HL-60 (cell line): ENCODE measurements around the gene COL4A2.

ENCODE experiments used
- DNase-seq, 2 experiments: peaks; one replicate each; pipeline ENCODE4 v3.0.0-alpha.2; 2010 to 2020; ENCODE audit warnings: low read depth in 1 of 2, low spot score in 1 of 2
- H3K27ac ChIP-seq: fragments of 250-450 bp; sonication (Bioruptor Pico); replicated peaks from 2 replicates; pipeline ENCODE4 v1.5.1; 2020; ENCODE audit warnings: mild to moderate bottlenecking, moderate library complexity
- H3K27me3 ChIP-seq: fragments of 250-450 bp; sonication (Bioruptor Pico); 2 replicates; pipeline ENCODE4 v1.5.1; 2021; ENCODE audit warnings: mild to moderate bottlenecking, moderate library complexity; ENCODE audit not compliant: insufficient read depth, poor library complexity, severe bottlenecking
- H3K4me3 ChIP-seq: replicated peaks from 2 replicates; pipeline ENCODE4 v1.5.1; 2011; ENCODE audit warnings: mild to moderate bottlenecking, control low read depth, low read length; ENCODE audit not compliant: insufficient read depth
- CTCF ChIP-seq: IDR thresholded peaks from one replicate; pipeline ENCODE4 v1.5.1; 2011; ENCODE audit warnings: low read length, control low read depth, inconsistent platforms; ENCODE audit not compliant: insufficient read depth
- GABPA ChIP-seq: IDR thresholded peaks from 2 replicates; pipeline ENCODE4 v1.6.1; 2012; ENCODE audit warnings: low read depth
- POLR2AphosphoS5 ChIP-seq: IDR thresholded peaks from 2 replicates; pipeline ENCODE4 v1.6.1; 2012; ENCODE audit warnings: low read depth
- REST ChIP-seq: IDR thresholded peaks from 2 replicates; pipeline ENCODE4 v1.6.1; 2012; ENCODE audit warnings: low read depth; ENCODE audit not compliant: insufficient replicate concordance
- SPI1 ChIP-seq: IDR thresholded peaks from 2 replicates; pipeline ENCODE4 v1.6.1; 2012; ENCODE audit warnings: low read depth, mild to moderate bottlenecking, borderline replicate concordance

The COL4A2 gene

GRCh38 chr13:110264685-110265275 lies 42.3 kb upstream of the COL4A2 start:
- Histone ChIP-seq H3K4me3 (no peak overlapping the region), H3K27ac (no peak overlapping the region), H3K27me3 (peaks cover 22% of the 10 kb centered on the region)
- no peak for DNase-seq
- TF ChIP-seq POLR2AphosphoS5: no peak
- TF ChIP-seq REST: no peak
- TF ChIP-seq GABPA: no peak
- no peak for TF ChIP-seq CTCF
- no peak for TF ChIP-seq SPI1

- TF ChIP-seq GABPA (no peak), SPI1 (no peak), CTCF (no peak), REST (no peak)
- no peak for DNase-seq
- Histone ChIP-seq H3K27ac (no peak overlapping the region), H3K4me3 (no peak overlapping the region), H3K27me3 (peaks cover 22% of the 10 kb centered on the region)
Observed at GRCh38 chr13:110265341-110265681, 41.8 kb upstream of the COL4A2 start.

GRCh38 chr13:110265682-110266430 lies 41.2 kb upstream of the COL4A2 start:
- peaks cover 22% of the 10 kb centered on the region for H3K27me3 ChIP-seq
- DNase-seq: no peak
- TF ChIP-seq CTCF (no peak), GABPA (no peak), POLR2AphosphoS5 (no peak), REST (no peak), SPI1 (no peak)
- H3K27ac ChIP-seq: no peak overlapping the region
- H3K4me3 ChIP-seq: no peak overlapping the region
